ENCODE measurements around the gene CLN3. TPM values are rescaled to one million over a fixed set of nuclear protein-coding genes. Genes with fewer than 3 reads are reported as not detected.

Gene CLN3
- total RNA-seq, 1 experiment from 2014 or later: 37.3 TPM

- intact Hi-C loops (cut with micrococcal nuclease; ENCODE audit: unreplicated experiment): no loop called here
- H3K4me1 ChIP-seq (ENCODE audit: insufficient read depth, low read length, poor library complexity, severe bottlenecking): no peaks in the 10 kb centered on the region
- no peak for TF ChIP-seq EZH2 (IDR thresholded peaks at IDR 0.05; ENCODE audit: borderline replicate concordance, low read depth, low read length, poor library complexity, severe bottlenecking)
- TF ChIP-seq CTCF (conservative IDR thresholded peaks at IDR 0.05; ENCODE audit: low read depth, low read length): no peak
- H3K4me3 ChIP-seq (ENCODE audit: low read depth, low read length, poor library complexity, severe bottlenecking): no peak overlapping the region
- no peak for DNase-seq (ENCODE audit: low spot score)
- no TSS peak for BruUV-seq (replicated peaks)
- H3K9me3 ChIP-seq (ENCODE audit: low read depth, low read length, poor library complexity, severe bottlenecking): no peaks in the 10 kb centered on the region
- H3K27ac ChIP-seq (ENCODE audit: low read depth, low read length, poor library complexity, severe bottlenecking): no peak overlapping the region
- no peaks in the 10 kb centered on the region for H3K36me3 ChIP-seq (ENCODE audit: insufficient read depth, low read length, poor library complexity, severe bottlenecking)
- ChIA-PET CTCF (no interaction called here), POLR2A (ENCODE audit: low non-redundant PET) (no interaction called here)
- H3K27me3 ChIP-seq (replicated peaks; ENCODE audit: insufficient read depth, low read depth, low read length, poor library complexity): peaks cover 11% of the 10 kb centered on the region
These were observed 13.0 kb upstream of the CLN3 start for GRCh38 chr16:28504707-28505404.

GRCh38 chr16:28503470-28504259, 11.8 kb upstream of the CLN3 start:
- ChIA-PET POLR2A (ENCODE audit: low non-redundant PET) (no interaction called here), CTCF (interaction anchor here (0.5 kb wide), 1 partner anchor 12 kb away, joined by 3 read pairs; the partner anchor contains the start of gene CLN3)
- TF ChIP-seq CTCF (conservative IDR thresholded peaks at IDR 0.05; ENCODE audit: low read depth, low read length): no peak
- TF ChIP-seq EZH2 (IDR thresholded peaks at IDR 0.05; ENCODE audit: borderline replicate concordance, low read depth, low read length, poor library complexity, severe bottlenecking): no peak
- Histone ChIP-seq H3K27ac (ENCODE audit: low read depth, low read length, poor library complexity, severe bottlenecking) (no peak overlapping the region), H3K4me3 (ENCODE audit: low read depth, low read length, poor library complexity, severe bottlenecking) (no peak overlapping the region), H3K4me1 (ENCODE audit: insufficient read depth, low read length, poor library complexity, severe bottlenecking) (no peaks in the 10 kb centered on the region), H3K27me3 (replicated peaks; ENCODE audit: insufficient read depth, low read depth, low read length, poor library complexity) (peaks cover 11% of the 10 kb centered on the region), H3K36me3 (ENCODE audit: insufficient read depth, low read length, poor library complexity, severe bottlenecking) (no peaks in the 10 kb centered on the region), H3K9me3 (ENCODE audit: low read depth, low read length, poor library complexity, severe bottlenecking) (no peaks in the 10 kb centered on the region)
- intact Hi-C loops (cut with micrococcal nuclease; ENCODE audit: unreplicated experiment): no loop called here
- no TSS peak for BruUV-seq (replicated peaks)
- no peak for DNase-seq (ENCODE audit: low spot score)

DNA sequence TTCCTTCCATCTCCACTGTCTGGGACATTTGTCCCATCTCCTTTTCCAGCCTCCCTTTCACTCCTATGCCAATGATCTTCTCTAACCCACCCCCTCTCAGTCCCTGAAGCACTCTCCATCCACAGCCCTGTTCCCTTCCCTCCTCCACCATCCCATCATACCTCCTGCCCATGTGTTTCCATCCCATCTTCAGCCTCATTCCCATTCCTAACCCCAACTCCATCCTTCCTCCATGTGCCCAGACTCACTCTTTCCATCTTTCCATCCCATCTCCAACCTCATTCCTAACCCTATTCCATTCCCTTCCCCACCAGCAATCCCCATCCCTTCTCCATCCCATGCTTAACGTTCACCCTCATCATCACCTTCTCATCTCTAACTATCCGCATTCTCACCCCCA, 10.4 kb upstream of the CLN3 start:
- ChIA-PET POLR2A (ENCODE audit: low non-redundant PET) (interaction anchor here (0.8 kb wide), 1 partner anchor 9 kb away, joined by 4 read pairs; no protein-coding TSS in a partner anchor), CTCF (no interaction called here)
- no peak for DNase-seq (ENCODE audit: low spot score)
- Histone ChIP-seq H3K27me3 (replicated peaks; ENCODE audit: insufficient read depth, low read depth, low read length, poor library complexity) (peaks cover 11% of the 10 kb centered on the region), H3K36me3 (ENCODE audit: insufficient read depth, low read length, poor library complexity, severe bottlenecking) (no peaks in the 10 kb centered on the region), H3K9me3 (ENCODE audit: low read depth, low read length, poor library complexity, severe bottlenecking) (no peaks in the 10 kb centered on the region), H3K4me3 (ENCODE audit: low read depth, low read length, poor library complexity, severe bottlenecking) (no peak overlapping the region), H3K27ac (ENCODE audit: low read depth, low read length, poor library complexity, severe bottlenecking) (no peak overlapping the region), H3K4me1 (ENCODE audit: insufficient read depth, low read length, poor library complexity, severe bottlenecking) (no peaks in the 10 kb centered on the region)
- BruUV-seq (replicated peaks): no TSS peak
- TF ChIP-seq EZH2 (IDR thresholded peaks at IDR 0.05; ENCODE audit: borderline replicate concordance, low read depth, low read length, poor library complexity, severe bottlenecking) (no peak), CTCF (conservative IDR thresholded peaks at IDR 0.05; ENCODE audit: low read depth, low read length) (no peak)
- intact Hi-C loops (cut with micrococcal nuclease; ENCODE audit: unreplicated experiment): no loop called here

All from A673 (cell line).